Right renal pelvis (tissue), 4 donors: ENCODE results near the gene INO80C. TPM values are rescaled to one million over a fixed set of nuclear protein-coding genes. Genes with fewer than 3 reads are reported as not detected.

Experiments used
- DNase-seq, 4 donors: peaks; one replicate each; pipeline ENCODE4 v3.0.0-alpha.2; 2013; ENCODE audit warnings: low read depth in 4 of 4, low spot score in 3 of 4, missing footprints in 1 of 4
- polyA plus RNA-seq, 4 donors: library from polyadenylated mRNA; unstranded; fragments of 120-200 nt; gene quantifications; one replicate each; pipeline ENCODE4 v1.2.1, GENCODE V29; 2013; ENCODE audit not compliant: insufficient read length in 4 of 4

Gene INO80C
- polyA plus RNA-seq, 4 donors, result 24.2 to 34.1 (median 31.6) TPM

DNA sequence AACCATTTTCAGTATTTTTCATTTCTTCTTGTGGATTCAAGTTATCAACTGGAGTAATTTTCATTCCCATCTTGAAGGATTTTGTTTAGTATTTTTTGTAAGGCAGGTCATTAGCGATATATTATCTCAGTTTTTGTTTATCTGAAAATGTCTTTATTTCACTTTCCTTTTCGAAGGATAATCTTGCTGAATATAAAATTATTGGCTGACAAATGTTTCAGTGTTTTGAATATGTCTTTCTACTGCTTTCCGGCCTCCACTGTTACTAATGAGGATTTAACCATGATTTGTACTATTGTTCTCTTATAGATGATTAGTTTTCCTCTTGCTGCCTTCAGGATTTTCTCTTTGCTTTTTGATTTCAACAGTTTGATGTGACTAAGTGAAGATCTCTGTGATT is 62.4 kb downstream of the INO80C start:
- DNase-seq, result no peak

DNA sequence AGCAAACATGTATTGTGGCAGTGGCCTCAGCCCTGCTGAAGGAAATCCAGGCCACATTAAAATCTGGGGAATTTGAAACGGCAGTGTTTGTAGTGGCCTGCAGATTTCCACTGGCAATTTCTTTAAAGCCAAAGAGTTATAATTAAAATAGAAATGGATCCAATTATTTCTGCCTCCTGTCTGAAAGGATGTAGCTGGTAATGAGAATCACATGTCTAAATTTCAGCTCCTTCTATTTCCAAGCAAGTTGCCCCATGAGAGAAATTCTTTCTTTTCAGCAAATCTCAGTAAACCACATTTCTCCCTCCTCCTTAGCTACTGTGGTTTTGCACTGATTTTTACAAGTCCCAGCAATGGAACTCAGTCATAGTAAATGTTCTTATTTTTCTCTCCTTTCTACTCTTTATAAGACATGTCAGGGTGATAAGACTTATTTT is 65.2 kb downstream of the INO80C start:
- DNase-seq, result no peak

DNA sequence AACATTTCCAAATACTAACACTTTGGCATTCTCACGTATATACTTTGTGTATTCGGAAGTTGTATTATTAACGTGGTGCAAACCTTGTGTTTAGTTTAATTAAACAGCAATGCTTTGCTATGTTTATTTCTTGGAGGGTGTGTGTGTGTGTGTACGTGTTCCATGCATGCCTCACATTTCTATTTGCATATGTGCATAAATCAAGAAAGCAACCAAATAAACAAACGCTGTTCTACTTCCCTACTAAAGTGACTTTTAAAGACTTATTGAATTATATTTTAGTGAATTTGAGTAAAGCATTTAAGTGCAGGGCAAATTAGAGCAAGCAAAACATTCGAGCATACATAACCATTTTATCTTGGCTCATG is 66.4 kb downstream of the INO80C start:
- no peak for DNase-seq

DNA sequence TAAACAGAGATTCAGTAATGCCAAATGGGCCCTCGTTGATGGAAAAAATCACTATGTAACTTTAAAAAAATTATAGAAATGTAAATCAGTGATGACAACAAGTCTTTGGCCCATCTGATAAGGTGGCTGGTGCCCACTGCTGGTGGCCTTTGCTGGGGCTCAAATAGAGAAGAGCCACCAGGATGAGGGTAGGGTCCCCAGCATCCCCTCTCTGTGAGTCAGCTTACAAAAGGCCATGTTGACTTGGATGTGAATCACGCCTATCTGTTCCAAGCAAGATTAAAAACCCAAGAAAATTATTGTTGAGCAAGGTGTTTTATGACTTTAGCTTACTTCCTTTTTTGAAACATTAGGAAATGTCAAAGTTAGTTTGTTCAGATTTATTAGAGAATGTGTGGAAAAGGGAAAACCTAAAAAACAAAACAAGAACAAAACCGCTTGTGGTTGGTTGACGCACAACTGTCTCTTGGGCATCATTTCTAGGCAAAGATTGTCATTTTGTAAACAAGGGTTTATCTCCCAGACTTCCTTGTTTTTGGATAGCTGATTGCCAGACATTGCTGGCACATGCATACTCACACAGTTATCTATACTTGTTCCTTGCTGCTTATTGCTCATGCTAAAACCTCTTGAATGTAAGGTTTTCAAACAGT is 66.9 kb downstream of the INO80C start:
- no peak for DNase-seq

DNA sequence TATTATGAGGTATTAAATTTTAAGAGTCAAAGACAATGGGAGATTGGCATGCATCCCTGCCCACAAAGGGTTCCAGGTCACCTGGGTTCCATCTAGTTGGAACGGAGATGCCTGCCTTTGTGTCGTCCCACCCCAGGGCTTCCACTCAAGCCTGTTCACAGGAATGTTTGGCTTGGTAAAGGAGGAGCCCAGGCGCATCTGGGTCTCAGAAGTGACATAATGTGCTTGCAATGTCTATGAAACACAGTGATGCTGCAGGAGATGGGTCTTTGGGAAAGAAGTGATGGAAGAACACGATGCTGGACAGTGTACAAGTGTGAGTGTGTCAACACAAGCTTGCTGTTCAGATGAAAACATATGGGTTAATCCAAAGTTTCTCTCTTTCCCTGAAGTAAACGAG is 71.0 kb downstream of the INO80C start:
- no peak for DNase-seq

DNA sequence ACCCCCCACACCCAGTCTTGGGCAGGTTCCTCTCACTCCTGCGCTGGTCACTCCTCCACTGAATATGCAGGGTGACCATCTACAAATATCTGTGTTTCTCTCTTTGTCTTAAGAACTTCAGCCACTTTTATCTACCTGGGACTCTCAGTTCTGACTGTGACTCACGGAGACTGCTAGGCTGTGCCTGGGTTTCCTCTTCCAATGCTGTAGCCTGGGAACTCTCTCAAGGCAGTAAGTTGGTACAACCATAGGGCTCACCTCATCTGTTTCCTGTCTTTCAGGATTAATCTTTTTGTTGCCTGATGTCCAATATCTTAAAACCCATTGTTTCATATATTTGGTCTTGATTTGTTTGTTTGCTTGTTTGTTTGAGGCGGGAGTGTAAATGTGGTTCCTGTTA is 73.4 kb downstream of the INO80C start:
- DNase-seq, result no peak

DNA sequence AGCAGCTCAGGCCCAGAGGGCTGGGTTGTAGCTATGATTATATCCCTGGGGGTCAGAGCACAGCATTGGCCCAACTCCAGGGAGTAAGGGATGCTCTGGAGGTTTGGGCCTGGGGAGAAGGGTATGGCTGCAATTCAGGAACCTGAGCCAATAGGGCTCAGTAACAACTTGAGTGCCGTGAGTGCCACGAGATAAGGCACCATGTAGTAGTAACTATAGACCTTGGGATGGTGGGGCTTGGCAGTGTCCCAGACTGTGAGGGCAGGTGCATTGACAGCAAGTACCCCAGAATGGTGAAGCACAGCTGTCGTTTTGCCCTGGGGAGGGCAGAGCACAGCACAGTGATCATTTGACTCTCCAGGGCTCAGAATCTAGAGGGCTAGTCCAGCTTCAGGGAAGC is 75.5 kb downstream of the INO80C start:
- no peak for DNase-seq

DNA sequence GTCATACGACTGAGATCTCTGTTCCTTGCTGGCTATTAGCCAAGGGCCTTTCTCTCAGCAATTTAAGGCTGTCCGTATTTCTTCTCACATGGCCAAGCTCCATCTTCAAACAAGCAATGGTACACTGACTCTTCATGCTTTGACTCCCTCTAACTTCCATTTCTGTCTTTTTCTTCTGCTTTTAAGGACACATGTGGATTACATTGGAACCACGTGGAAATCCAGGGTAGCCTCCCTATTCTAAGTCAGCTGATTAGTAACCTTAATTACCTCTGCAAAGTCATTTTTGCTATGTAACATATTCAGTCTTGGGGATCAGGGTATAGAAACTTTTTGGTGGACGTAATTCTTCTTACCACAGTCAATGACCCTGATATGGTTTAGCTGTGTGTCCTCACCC is 79.2 kb downstream of the INO80C start:
- DNase-seq, result no peak

Other genes with a start within 250 kb of the INO80C start
- gene ZSCAN30, start 207.7 kb downstream of the INO80C start, polyA plus RNA-seq, result 10 to 100 TPM; 32.7 to 42.5 (median 37.1) TPM
- gene ZNF24, start 153.5 kb downstream of the INO80C start, polyA plus RNA-seq, result 10 to 100 TPM; 69.1 to 86.9 (median 85.6) TPM
- 1 to 10 TPM; 6.1 to 8.1 (median 6.8) TPM for gene ZNF396, start 120.6 kb downstream of the INO80C start, polyA plus RNA-seq
- gene GALNT1, start 83.8 kb upstream of the INO80C start, polyA plus RNA-seq, result 10 to 100 TPM; 60.7 to 77.5 (median 74.1) TPM